Liver (tissue), 9 donors: ENCODE measurements around the gene RIMKLB. TPM values are rescaled to one million over a fixed set of nuclear protein-coding genes. Genes with fewer than 3 reads are reported as not detected.

ENCODE experiments used
- DNase-seq: peaks from one replicate; pipeline ENCODE4 v3.0.0-alpha.2; 2017; ENCODE audit warnings: low spot score
- H3K27ac ChIP-seq, 2 donors: one replicate each; pipeline ENCODE4 v1.7.0; 2013; ENCODE audit warnings: inconsistent platforms in 2 of 2, low read length in 2 of 2, control low read depth in 1 of 2, low read depth in 1 of 2, mild to moderate bottlenecking in 1 of 2
- H3K27me3 ChIP-seq, 4 donors: one replicate each; pipeline versions ENCODE4 v1.6.1 to v1.7.0; 2013; ENCODE audit warnings: low read length in 3 of 4, inconsistent platforms in 1 of 4, mild to moderate bottlenecking in 1 of 4, moderate library complexity in 1 of 4; ENCODE audit not compliant: control insufficient read depth in 4 of 4, insufficient read depth in 4 of 4
- H3K36me3 ChIP-seq, 4 donors: one replicate each; pipeline versions ENCODE4 v1.6.1 to v1.7.0; 2013; ENCODE audit warnings: low read length in 3 of 4, mild to moderate bottlenecking in 3 of 4, low read depth in 1 of 4, moderate library complexity in 1 of 4; ENCODE audit not compliant: control insufficient read depth in 4 of 4, insufficient read depth in 3 of 4
- H3K4me1 ChIP-seq, 4 donors: one replicate each; pipeline versions ENCODE4 v1.6.1 to v1.7.0; 2013; ENCODE audit warnings: low read length in 3 of 4, mild to moderate bottlenecking in 3 of 4, moderate library complexity in 1 of 4; ENCODE audit not compliant: control insufficient read depth in 4 of 4, insufficient read depth in 4 of 4
- H3K4me3 ChIP-seq, 3 donors: one replicate each; pipeline versions ENCODE4 v1.6.1 to v1.7.0; 2013; ENCODE audit warnings: low read length in 3 of 3, control low read depth in 1 of 3, low read depth in 1 of 3, mild to moderate bottlenecking in 1 of 3
- H3K9ac ChIP-seq, 2 donors: one replicate each; pipeline ENCODE4 v1.7.0; 2013; ENCODE audit warnings: low read length in 2 of 2, mild to moderate bottlenecking in 2 of 2, moderate library complexity in 2 of 2, control low read depth in 1 of 2, low read depth in 1 of 2
- H3K9me3 ChIP-seq, 4 donors: one replicate each; pipeline versions ENCODE4 v1.6.1 to v1.7.0; 2013; ENCODE audit warnings: low read length in 3 of 4; ENCODE audit not compliant: control insufficient read depth in 4 of 4
- EGR1 ChIP-seq, 2 donors: IDR thresholded peaks; 2 replicates each; pipeline ENCODE4 v1.6.1; 2016 to 2018; ENCODE audit warnings: antibody characterized with exemption in 2 of 2, low read depth in 2 of 2
- FOXA1 ChIP-seq: IDR thresholded peaks from 2 replicates; pipeline ENCODE4 v1.6.1; 2016; ENCODE audit warnings: antibody characterized with exemption
- FOXA2 ChIP-seq: IDR thresholded peaks from 2 replicates; pipeline ENCODE4 v1.6.1; 2016; ENCODE audit warnings: antibody characterized with exemption
- GABPA ChIP-seq, 2 donors: IDR thresholded peaks in 1 of 2; conservative IDR thresholded peaks in 1 of 2; 2 replicates each; pipeline ENCODE4 v1.6.1; 2016; ENCODE audit warnings: antibody characterized with exemption in 2 of 2, mild to moderate bottlenecking in 1 of 2, moderate library complexity in 1 of 2
- HNF4A ChIP-seq, 2 donors: conservative IDR thresholded peaks; 2 replicates each; pipeline ENCODE4 v1.6.1; 2016; ENCODE audit warnings: antibody characterized with exemption in 2 of 2, mild to moderate bottlenecking in 2 of 2
- HNF4G ChIP-seq: IDR thresholded peaks from 2 replicates; pipeline ENCODE4 v1.6.1; 2016; ENCODE audit warnings: antibody characterized with exemption
- JUND ChIP-seq, 2 donors: IDR thresholded peaks; 2 replicates each; pipeline ENCODE4 v1.6.1; 2016; ENCODE audit warnings: antibody characterized with exemption in 2 of 2
- NR2F2 ChIP-seq: IDR thresholded peaks from 2 replicates; pipeline ENCODE4 v1.6.1; 2016; ENCODE audit warnings: antibody characterized with exemption
- RAD21 ChIP-seq, 2 donors: IDR thresholded peaks; 2 replicates each; pipeline ENCODE4 v1.6.1; 2016; ENCODE audit warnings: antibody characterized with exemption in 2 of 2, mild to moderate bottlenecking in 2 of 2
- SP1 ChIP-seq: IDR thresholded peaks from 2 replicates; pipeline ENCODE4 v1.6.1; 2018; ENCODE audit warnings: antibody characterized with exemption, mild to moderate bottlenecking
- TAF1 ChIP-seq: conservative IDR thresholded peaks from 2 replicates; pipeline ENCODE4 v1.6.1; 2016; ENCODE audit warnings: antibody characterized with exemption, mild to moderate bottlenecking
- YY1 ChIP-seq: IDR thresholded peaks from 2 replicates; pipeline ENCODE4 v1.6.1; 2016; ENCODE audit warnings: antibody characterized with exemption, mild to moderate bottlenecking
- WGBS: extraction: QIAGEN DNeasy Blood & Tissue Kit; methylation state at CpG from one replicate; pipeline ENCODE4 v1.1.7; 2013; 5-methylcytosine and 5-hydroxymethylcytosine counted together
- polyA plus RNA-seq, 2 donors: library from polyadenylated mRNA; stranded (reverse) in 1 of 2; unstranded in 1 of 2; fragments of 200-250 nt in 1 of 2; fragments of >200 nt in 1 of 2; fragmentation: Nextera tagmentation in 1 of 2; extraction: Ambion mirVana in 1 of 2; gene quantifications; one replicate each; pipeline versions ENCODE4 v1.2.1 to v1.2.3, GENCODE V29; 2013 to 2015
- total RNA-seq, 2 donors: library from RNA; depleted of rRNA; stranded (reverse); fragments of >200 nt; gene quantifications; one replicate each; pipeline ENCODE4 v1.2.3, GENCODE V29; 2014
- TF ChIP-seq, protein P1 (sequence below): IDR thresholded peaks from 2 replicates; pipeline ENCODE4 v1.6.1; 2016; ENCODE audit warnings: antibody characterized with exemption
- TF ChIP-seq, protein P2 (sequence below): IDR thresholded peaks from 2 replicates; pipeline ENCODE4 v1.6.1; 2016; ENCODE audit warnings: antibody characterized with exemption
- TF ChIP-seq, protein P3 (sequence below): IDR thresholded peaks from 2 replicates; pipeline ENCODE4 v1.6.1; 2016; ENCODE audit warnings: antibody characterized with exemption
- TF ChIP-seq, protein P4 (sequence below): IDR thresholded peaks from 2 replicates; pipeline ENCODE4 v1.6.1; 2016; ENCODE audit warnings: antibody characterized with exemption, mild to moderate bottlenecking
- TF ChIP-seq, protein P5 (sequence below): fragments of 150-350 bp; IDR thresholded peaks from 2 replicates; pipeline ENCODE4 v1.5.1; 2017; ENCODE audit warnings: improper control_type of control experiment, low read depth, low read length; ENCODE audit not compliant: missing input control
- donor health status: healthy.
- donor health status: healthy.
- donor health status: healthy.
- donor health status: healthy.
- donor health status: healthy.

RIMKLB gene
- total and polyA plus RNA-seq, 4 donors: 1.6 to 9.5 (median 3.8) TPM

DNA sequence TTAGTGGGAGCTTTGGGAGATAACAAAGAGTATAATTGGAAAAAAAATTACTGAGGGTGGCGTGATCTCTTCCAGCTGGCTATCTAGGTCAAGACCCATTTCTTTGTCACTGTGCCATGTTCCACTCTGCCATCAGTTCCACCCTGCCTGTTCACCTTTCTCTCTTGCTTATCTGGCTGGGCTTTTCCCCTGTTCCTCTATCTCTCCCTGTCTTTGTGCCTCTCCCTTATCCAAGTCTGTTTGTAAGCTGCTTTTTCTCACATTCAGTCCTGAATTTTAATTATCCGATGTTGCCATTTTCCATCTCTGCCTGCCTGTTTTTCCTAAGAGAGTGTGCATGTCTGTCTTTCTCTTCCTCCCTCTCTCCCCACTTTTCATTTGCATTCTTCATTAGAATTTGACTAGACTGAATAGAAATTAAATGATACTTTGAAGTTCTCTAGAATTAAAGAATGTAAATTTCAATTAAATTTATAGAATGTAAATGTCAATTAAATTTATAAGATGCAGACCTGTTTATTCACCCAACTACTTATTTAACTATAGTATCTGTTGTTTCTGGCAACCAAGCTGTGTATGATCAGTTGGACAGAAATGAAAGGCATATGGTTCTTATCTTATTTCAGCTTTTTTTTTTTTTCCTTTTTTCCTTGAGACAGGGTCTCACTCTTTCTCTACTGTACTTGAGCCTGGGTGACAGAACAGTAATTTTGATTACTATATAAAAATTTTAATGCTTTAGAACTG lies 83.8 kb downstream of the RIMKLB start:
- Histone ChIP-seq H3K4me1 (no peaks in the 10 kb centered on the region), H3K9ac (no peak overlapping the region)
- 88% methylated on average over 2 of the region's 2 CpGs for WGBS

More for the DNA sequence above, 83.8 kb downstream of the RIMKLB start:
- no peaks in the 10 kb centered on the region for H3K9me3 ChIP-seq
- H3K4me3 ChIP-seq: no peak overlapping the region
- TF ChIP-seq TAF1: no peak
- TF ChIP-seq, protein P1, sequence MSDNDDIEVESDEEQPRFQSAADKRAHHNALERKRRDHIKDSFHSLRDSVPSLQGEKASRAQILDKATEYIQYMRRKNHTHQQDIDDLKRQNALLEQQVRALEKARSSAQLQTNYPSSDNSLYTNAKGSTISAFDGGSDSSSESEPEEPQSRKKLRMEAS: no peak
- TF ChIP-seq, protein P2, sequence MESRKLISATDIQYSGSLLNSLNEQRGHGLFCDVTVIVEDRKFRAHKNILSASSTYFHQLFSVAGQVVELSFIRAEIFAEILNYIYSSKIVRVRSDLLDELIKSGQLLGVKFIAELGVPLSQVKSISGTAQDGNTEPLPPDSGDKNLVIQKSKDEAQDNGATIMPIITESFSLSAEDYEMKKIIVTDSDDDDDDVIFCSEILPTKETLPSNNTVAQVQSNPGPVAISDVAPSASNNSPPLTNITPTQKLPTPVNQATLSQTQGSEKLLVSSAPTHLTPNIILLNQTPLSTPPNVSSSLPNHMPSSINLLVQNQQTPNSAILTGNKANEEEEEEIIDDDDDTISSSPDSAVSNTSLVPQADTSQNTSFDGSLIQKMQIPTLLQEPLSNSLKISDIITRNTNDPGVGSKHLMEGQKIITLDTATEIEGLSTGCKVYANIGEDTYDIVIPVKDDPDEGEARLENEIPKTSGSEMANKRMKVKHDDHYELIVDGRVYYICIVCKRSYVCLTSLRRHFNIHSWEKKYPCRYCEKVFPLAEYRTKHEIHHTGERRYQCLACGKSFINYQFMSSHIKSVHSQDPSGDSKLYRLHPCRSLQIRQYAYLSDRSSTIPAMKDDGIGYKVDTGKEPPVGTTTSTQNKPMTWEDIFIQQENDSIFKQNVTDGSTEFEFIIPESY: no peak
- TF ChIP-seq, protein P3, sequence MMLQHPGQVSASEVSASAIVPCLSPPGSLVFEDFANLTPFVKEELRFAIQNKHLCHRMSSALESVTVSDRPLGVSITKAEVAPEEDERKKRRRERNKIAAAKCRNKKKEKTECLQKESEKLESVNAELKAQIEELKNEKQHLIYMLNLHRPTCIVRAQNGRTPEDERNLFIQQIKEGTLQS: no peak
- TF ChIP-seq FOXA1: no peak
- no peak for TF ChIP-seq HNF4A (conservative IDR thresholded peaks at IDR 0.05)
- no peak for TF ChIP-seq NR2F2
- TF ChIP-seq YY1: no peak
- TF ChIP-seq SP1: no peak
- no peak for TF ChIP-seq FOXA2
- no peak for TF ChIP-seq EGR1 (IDR thresholded peaks at IDR 0.05; ENCODE audit: low read depth in 2 of 2)
- TF ChIP-seq, protein P4, sequence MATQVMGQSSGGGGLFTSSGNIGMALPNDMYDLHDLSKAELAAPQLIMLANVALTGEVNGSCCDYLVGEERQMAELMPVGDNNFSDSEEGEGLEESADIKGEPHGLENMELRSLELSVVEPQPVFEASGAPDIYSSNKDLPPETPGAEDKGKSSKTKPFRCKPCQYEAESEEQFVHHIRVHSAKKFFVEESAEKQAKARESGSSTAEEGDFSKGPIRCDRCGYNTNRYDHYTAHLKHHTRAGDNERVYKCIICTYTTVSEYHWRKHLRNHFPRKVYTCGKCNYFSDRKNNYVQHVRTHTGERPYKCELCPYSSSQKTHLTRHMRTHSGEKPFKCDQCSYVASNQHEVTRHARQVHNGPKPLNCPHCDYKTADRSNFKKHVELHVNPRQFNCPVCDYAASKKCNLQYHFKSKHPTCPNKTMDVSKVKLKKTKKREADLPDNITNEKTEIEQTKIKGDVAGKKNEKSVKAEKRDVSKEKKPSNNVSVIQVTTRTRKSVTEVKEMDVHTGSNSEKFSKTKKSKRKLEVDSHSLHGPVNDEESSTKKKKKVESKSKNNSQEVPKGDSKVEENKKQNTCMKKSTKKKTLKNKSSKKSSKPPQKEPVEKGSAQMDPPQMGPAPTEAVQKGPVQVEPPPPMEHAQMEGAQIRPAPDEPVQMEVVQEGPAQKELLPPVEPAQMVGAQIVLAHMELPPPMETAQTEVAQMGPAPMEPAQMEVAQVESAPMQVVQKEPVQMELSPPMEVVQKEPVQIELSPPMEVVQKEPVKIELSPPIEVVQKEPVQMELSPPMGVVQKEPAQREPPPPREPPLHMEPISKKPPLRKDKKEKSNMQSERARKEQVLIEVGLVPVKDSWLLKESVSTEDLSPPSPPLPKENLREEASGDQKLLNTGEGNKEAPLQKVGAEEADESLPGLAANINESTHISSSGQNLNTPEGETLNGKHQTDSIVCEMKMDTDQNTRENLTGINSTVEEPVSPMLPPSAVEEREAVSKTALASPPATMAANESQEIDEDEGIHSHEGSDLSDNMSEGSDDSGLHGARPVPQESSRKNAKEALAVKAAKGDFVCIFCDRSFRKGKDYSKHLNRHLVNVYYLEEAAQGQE: no peak
- TF ChIP-seq GABPA (IDR thresholded peaks at IDR 0.05 in 1 of 2, conservative IDR thresholded peaks at IDR 0.05 in 1 of 2): no peak
- TF ChIP-seq RAD21 (IDR thresholded peaks at IDR 0.05): no peak
- TF ChIP-seq, protein P5, sequence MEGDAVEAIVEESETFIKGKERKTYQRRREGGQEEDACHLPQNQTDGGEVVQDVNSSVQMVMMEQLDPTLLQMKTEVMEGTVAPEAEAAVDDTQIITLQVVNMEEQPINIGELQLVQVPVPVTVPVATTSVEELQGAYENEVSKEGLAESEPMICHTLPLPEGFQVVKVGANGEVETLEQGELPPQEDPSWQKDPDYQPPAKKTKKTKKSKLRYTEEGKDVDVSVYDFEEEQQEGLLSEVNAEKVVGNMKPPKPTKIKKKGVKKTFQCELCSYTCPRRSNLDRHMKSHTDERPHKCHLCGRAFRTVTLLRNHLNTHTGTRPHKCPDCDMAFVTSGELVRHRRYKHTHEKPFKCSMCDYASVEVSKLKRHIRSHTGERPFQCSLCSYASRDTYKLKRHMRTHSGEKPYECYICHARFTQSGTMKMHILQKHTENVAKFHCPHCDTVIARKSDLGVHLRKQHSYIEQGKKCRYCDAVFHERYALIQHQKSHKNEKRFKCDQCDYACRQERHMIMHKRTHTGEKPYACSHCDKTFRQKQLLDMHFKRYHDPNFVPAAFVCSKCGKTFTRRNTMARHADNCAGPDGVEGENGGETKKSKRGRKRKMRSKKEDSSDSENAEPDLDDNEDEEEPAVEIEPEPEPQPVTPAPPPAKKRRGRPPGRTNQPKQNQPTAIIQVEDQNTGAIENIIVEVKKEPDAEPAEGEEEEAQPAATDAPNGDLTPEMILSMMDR: no peak
- TF ChIP-seq JUND (IDR thresholded peaks at IDR 0.05): no peak
- TF ChIP-seq HNF4G: no peak
- no peak for DNase-seq
- H3K27ac ChIP-seq: no peak overlapping the region
- H3K27me3 ChIP-seq: no peaks in the 10 kb centered on the region
- H3K36me3 ChIP-seq: no peaks in the 10 kb centered on the region
